ENCODE measurements around the gene LENEP. TPM values are rescaled to one million over a fixed set of nuclear protein-coding genes. Genes with fewer than 3 reads are reported as not detected.

LENEP gene
- polyA plus RNA-seq, 1 donor (not counting 4 experiments of a cell fraction or from before 2014, with no cell fraction given) = not detected

- peak overlapping the region; percentile 76 for H3K4me2 ChIP-seq (ENCODE audit: control insufficient read depth, extremely low read depth, insufficient read depth, low read depth, low read length)
- no peak for TF ChIP-seq EZH2 (IDR thresholded peaks at IDR 0.05; ENCODE audit: low read length)
- TF ChIP-seq, protein P1, sequence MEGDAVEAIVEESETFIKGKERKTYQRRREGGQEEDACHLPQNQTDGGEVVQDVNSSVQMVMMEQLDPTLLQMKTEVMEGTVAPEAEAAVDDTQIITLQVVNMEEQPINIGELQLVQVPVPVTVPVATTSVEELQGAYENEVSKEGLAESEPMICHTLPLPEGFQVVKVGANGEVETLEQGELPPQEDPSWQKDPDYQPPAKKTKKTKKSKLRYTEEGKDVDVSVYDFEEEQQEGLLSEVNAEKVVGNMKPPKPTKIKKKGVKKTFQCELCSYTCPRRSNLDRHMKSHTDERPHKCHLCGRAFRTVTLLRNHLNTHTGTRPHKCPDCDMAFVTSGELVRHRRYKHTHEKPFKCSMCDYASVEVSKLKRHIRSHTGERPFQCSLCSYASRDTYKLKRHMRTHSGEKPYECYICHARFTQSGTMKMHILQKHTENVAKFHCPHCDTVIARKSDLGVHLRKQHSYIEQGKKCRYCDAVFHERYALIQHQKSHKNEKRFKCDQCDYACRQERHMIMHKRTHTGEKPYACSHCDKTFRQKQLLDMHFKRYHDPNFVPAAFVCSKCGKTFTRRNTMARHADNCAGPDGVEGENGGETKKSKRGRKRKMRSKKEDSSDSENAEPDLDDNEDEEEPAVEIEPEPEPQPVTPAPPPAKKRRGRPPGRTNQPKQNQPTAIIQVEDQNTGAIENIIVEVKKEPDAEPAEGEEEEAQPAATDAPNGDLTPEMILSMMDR (optimal IDR thresholded peaks at IDR 0.05 in 1 of 3, IDR thresholded peaks at IDR 0.05 in 1 of 3, conservative IDR thresholded peaks at IDR 0.05 in 1 of 3; ENCODE audit: extremely low read depth in 1 of 3, insufficient read depth in 2 of 3, low read length in 3 of 3) = no peak
- peak overlapping the region; percentile 20 to 65 (median 64) for H3K4me3 ChIP-seq (ENCODE audit: control insufficient read depth in 2 of 3, extremely low read depth in 1 of 3, insufficient read depth in 2 of 3, low read depth in 1 of 3, low read length in 3 of 3)
- H2AFZ ChIP-seq (ENCODE audit: control insufficient read depth, low read length) = no peak overlapping the region
- H3K27me3 ChIP-seq (ENCODE audit: control insufficient read depth, extremely low read depth, insufficient read depth, low read length) = no peaks in the 10 kb centered on the region
- DNase-seq (ENCODE audit: low read depth, low spot score) (no peak), FAIRE-seq (no peak)
- peaks cover 56% of the 10 kb centered on the region for H3K4me1 ChIP-seq (ENCODE audit: control insufficient read depth, extremely low read depth, insufficient read depth, low read length)
- H3K9ac ChIP-seq (ENCODE audit: control insufficient read depth, extremely low read depth, insufficient read depth, low read length) = peak overlapping the region; percentile 96
- H3K9me3 ChIP-seq (ENCODE audit: control insufficient read depth, low read depth, low read length) = no peaks in the 10 kb centered on the region
- peak overlapping the region; percentile 99 for H3K27ac ChIP-seq (ENCODE audit: control insufficient read depth, insufficient read depth, low read length)
- H3K79me2 ChIP-seq (ENCODE audit: control insufficient read depth, insufficient read depth, low read length) = peaks cover 57% of the 10 kb centered on the region
- dilution Hi-C loops (cut with MboI; ENCODE audit: extremely low pct_ligation_motif_present, low sequenced_read_pairs) = no loop called here
- peaks cover 7 to 19% of the 10 kb centered on the region in 2 experiments for H3K36me3 ChIP-seq (ENCODE audit: control insufficient read depth in 2 of 2, extremely low read depth in 1 of 2, insufficient read depth in 2 of 2, low read length in 2 of 2)
- no peaks in the 10 kb centered on the region for H4K20me1 ChIP-seq (ENCODE audit: control insufficient read depth, extremely low read depth, insufficient read depth, low read length)
- H3K9me1 ChIP-seq (ENCODE audit: control insufficient read depth, extremely low read depth, insufficient read depth, low read length) = no peaks in the 10 kb centered on the region
Observed at GRCh38 chr1:154972213-154972516, 21.2 kb upstream of the LENEP start.

GRCh38 chr1:154972517-154973343, 20.7 kb upstream of the LENEP start:
- H4K20me1 ChIP-seq (ENCODE audit: control insufficient read depth, extremely low read depth, insufficient read depth, low read length) = no peaks in the 10 kb centered on the region
- peak overlapping the region; percentile 99 for H3K27ac ChIP-seq (ENCODE audit: control insufficient read depth, insufficient read depth, low read length)
- no peak for TF ChIP-seq EZH2 (IDR thresholded peaks at IDR 0.05; ENCODE audit: low read length)
- TF ChIP-seq, protein P1 (optimal IDR thresholded peaks at IDR 0.05 in 1 of 3, IDR thresholded peaks at IDR 0.05 in 1 of 3, conservative IDR thresholded peaks at IDR 0.05 in 1 of 3; ENCODE audit: extremely low read depth in 1 of 3, insufficient read depth in 2 of 3, low read length in 3 of 3) = no peak
- H2AFZ ChIP-seq (ENCODE audit: control insufficient read depth, low read length) = no peak overlapping the region
- dilution Hi-C loops (cut with MboI; ENCODE audit: extremely low pct_ligation_motif_present, low sequenced_read_pairs) = no loop called here
- no peaks in the 10 kb centered on the region for H3K9me1 ChIP-seq (ENCODE audit: control insufficient read depth, extremely low read depth, insufficient read depth, low read length)
- H3K36me3 ChIP-seq (ENCODE audit: control insufficient read depth in 2 of 2, extremely low read depth in 1 of 2, insufficient read depth in 2 of 2, low read length in 2 of 2) = peaks cover 3 to 18% of the 10 kb centered on the region in 2 experiments
- no peaks in the 10 kb centered on the region for H3K27me3 ChIP-seq (ENCODE audit: control insufficient read depth, extremely low read depth, insufficient read depth, low read length)
- FAIRE-seq (peak; percentile 52), DNase-seq (ENCODE audit: low read depth, low spot score) (peak; percentile 89)
- peak overlapping the region; percentile 96 for H3K9ac ChIP-seq (ENCODE audit: control insufficient read depth, extremely low read depth, insufficient read depth, low read length)
- H3K79me2 ChIP-seq (ENCODE audit: control insufficient read depth, insufficient read depth, low read length) = peaks cover 57% of the 10 kb centered on the region
- H3K9me3 ChIP-seq (ENCODE audit: control insufficient read depth, low read depth, low read length) = no peaks in the 10 kb centered on the region
- peaks cover 54% of the 10 kb centered on the region for H3K4me1 ChIP-seq (ENCODE audit: control insufficient read depth, extremely low read depth, insufficient read depth, low read length)
- peak overlapping the region; percentile 57 to 79 (median 75) for H3K4me3 ChIP-seq (ENCODE audit: control insufficient read depth in 2 of 3, extremely low read depth in 1 of 3, insufficient read depth in 2 of 3, low read depth in 1 of 3, low read length in 3 of 3)
- peak overlapping the region; percentile 76 for H3K4me2 ChIP-seq (ENCODE audit: control insufficient read depth, extremely low read depth, insufficient read depth, low read depth, low read length)

All from keratinocyte (primary cell).